Measurements from ENCODE around the gene LITAF.
"Not testable (repeated sequence)": the region's sequence is repeated elsewhere in the genome, so short reads cannot be mapped to it uniquely, and the experiment has no call there.

Gene LITAF

DNA sequence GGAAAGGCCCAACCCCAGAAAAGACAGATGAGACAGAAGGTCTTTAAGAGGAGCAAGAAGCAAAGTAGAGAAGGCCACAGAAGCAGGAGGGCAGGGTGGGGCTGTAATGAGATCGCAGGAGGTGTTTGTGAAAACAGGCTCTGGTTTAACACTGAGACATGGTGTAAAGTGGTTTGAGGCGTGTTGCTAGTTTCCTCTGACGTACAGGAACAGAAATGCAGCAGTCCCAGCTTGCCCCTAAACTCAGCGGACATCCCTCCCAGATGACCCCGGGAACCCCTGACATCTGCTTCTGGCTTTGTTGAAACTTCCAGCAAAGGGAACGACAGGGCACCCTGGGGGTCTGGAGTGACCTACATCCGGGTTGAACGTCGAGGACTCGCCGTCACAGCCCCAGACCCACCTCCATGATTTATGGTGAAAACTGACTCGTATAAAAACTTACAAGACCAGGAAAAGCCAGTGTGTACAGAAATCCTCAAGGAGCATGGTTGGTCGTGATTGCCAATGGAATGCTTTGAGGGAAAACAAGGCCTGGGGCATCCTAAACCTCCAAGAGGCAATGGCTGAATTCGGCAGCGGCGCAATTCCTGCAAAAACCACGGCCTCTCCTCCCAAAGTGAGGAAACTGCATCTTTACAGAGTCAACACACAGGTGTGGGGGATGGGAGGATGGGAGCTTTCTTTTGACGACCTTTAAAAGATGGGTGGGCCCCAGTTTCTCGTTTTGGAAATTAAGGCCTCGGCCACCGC lies 25.8 kb downstream of the LITAF start:
- no peak overlapping the region for H3K4me3 ChIP-seq (ENCODE audit: low read length)
- TF ChIP-seq, protein P1, sequence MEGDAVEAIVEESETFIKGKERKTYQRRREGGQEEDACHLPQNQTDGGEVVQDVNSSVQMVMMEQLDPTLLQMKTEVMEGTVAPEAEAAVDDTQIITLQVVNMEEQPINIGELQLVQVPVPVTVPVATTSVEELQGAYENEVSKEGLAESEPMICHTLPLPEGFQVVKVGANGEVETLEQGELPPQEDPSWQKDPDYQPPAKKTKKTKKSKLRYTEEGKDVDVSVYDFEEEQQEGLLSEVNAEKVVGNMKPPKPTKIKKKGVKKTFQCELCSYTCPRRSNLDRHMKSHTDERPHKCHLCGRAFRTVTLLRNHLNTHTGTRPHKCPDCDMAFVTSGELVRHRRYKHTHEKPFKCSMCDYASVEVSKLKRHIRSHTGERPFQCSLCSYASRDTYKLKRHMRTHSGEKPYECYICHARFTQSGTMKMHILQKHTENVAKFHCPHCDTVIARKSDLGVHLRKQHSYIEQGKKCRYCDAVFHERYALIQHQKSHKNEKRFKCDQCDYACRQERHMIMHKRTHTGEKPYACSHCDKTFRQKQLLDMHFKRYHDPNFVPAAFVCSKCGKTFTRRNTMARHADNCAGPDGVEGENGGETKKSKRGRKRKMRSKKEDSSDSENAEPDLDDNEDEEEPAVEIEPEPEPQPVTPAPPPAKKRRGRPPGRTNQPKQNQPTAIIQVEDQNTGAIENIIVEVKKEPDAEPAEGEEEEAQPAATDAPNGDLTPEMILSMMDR (IDR thresholded peaks at IDR 0.05; ENCODE audit: insufficient read depth, low read depth, low read length, missing control alignments): no peak
- DNase-seq (ENCODE audit: low read depth): peak; percentile 86

DNA sequence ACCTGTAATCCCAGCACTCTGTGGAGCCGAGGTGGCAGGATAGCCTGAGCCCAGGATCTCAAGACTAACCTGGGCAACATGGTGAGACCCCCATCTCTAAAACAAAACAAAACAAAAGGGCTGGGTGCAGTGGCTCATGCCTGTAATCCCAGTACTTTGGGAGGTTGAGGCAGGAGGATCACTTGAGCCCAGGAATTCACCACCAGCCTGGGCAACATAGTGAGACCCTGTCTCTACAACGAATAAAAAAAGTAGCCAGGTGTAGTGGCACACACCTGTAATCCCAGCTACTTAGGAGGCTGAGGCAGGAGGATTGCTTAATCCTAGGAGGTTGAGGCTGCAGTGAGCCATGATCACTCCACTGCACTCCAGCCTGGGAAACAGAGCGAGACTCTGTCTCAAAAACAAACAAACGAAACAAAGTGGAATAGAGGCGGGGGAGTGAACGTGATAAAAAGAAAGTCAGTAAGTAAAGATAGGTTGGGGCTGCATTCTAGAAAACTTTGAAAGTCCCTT lies 28.4 kb downstream of the LITAF start:
- not testable (repeated sequence) for H3K4me3 ChIP-seq (ENCODE audit: low read length); DNase-seq (ENCODE audit: low read depth)

DNA sequence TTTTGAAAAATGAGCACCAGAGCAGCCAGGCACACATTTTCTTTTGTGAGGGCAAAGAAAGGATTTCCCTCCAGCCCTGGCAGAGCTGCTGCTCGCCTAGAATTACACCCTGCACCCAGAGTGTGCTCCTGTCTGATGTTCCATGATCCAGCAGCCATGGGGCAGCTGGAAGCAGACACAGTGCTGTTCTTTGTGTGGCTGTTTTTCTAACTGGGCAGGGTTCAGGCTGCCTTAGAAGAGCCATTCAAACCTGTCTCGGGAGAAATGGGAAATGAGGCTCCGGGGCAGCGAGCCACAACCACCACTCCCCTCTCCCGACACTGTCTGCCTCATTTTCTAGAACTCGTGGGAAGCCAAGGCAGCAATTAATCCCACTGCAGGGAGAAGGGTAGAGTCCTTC lies 28.9 kb downstream of the LITAF start:
- no peak overlapping the region for H3K4me3 ChIP-seq (ENCODE audit: low read length)
- no peak for DNase-seq (ENCODE audit: low read depth)
- TF ChIP-seq, protein P1 (IDR thresholded peaks at IDR 0.05; ENCODE audit: insufficient read depth, low read depth, low read length, missing control alignments): no peak

DNA sequence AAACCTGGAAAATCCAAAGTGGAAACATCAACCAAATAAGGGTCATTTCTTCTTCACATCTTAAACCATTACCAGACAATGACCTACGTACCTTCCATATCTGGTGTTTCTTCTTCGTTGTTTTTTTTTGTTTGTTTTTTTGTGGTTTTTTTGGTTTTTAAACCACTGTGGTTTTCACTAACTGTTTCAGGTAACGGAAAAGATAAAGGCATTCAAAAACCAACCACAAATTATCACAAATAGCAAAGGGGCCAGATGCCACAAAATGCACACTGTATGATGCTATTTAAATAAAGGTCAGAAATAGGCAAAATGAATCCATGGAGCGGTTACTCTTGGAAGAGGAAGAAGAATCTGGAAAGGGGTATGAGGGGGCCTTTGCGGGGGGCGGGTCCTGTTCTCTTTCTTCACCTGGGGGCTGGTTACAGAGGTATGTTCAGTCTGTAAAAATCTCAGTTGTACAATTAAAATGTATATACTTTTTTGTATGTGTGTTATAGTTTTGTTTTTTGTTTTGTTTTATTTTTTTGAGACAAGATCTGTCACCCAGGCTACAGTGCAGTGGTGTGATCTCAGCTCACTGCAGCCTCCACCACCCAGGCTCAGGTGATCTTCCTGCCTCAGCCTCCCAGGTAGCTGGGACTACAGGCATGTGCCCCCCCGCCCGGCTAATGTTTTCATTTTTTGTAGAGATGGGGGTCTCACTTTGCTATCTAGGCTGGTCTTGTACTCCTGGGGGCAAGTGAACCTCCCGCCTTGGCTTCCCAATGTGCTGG lies 29.6 kb downstream of the LITAF start:
- TF ChIP-seq, protein P1 (IDR thresholded peaks at IDR 0.05; ENCODE audit: insufficient read depth, low read depth, low read length, missing control alignments): no peak
- no peak overlapping the region for H3K4me3 ChIP-seq (ENCODE audit: low read length)
- no peak for DNase-seq (ENCODE audit: low read depth)

DNA sequence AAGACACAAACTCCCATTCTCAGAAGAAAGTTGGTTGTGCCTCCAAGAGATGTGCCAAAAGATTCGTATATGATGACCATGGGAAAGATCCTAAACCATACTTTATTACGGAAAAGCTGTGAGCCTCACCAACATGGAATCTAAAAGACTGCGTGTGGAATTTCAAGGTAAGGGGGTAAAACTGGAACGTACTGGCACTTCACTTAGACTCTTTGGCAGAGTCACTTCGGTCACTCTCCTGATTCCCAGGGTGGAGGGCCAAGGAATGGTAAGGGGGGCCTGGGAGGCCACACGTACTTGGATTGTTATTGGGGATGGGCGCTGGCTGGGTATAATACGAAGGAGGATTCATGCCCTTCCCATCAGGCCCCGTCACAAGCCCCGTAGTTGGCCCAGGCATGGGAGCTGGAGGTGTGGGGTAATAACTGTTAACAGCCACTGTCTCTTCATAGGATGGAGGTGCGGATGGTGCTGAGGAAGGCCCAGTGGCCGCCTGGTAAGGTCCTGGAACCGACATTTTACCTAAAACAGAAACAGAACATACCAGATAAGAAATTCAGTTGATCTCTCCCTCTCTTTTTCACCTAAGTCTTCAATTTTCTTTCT lies 30.4 kb downstream of the LITAF start:
- H3K4me3 ChIP-seq (ENCODE audit: low read length): no peak overlapping the region
- no peak for DNase-seq (ENCODE audit: low read depth)
- TF ChIP-seq, protein P1 (IDR thresholded peaks at IDR 0.05; ENCODE audit: insufficient read depth, low read depth, low read length, missing control alignments): no peak

DNA sequence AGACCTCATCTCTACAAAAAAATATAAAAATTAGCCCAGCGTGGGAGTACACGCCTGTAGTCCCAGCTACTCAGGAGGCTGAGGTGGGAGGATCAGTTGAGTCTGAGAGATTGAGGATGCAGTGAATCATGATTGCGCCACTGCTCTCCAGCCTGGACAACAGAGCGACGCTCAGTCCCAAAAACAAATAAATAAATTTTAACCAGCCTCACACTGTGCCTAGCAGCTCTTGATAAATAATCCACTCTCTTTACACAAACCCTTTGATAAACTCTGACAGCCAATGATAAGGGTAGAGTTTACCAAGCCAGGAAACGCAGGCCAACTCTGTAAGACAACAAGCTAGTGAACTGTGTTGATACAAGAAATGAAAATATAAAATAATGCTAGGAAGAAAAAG lies 32.7 kb downstream of the LITAF start:
- TF ChIP-seq, protein P1 (IDR thresholded peaks at IDR 0.05; ENCODE audit: insufficient read depth, low read depth, low read length, missing control alignments): no peak
- DNase-seq (ENCODE audit: low read depth): no peak
- H3K4me3 ChIP-seq (ENCODE audit: low read length): no peak overlapping the region

DNA sequence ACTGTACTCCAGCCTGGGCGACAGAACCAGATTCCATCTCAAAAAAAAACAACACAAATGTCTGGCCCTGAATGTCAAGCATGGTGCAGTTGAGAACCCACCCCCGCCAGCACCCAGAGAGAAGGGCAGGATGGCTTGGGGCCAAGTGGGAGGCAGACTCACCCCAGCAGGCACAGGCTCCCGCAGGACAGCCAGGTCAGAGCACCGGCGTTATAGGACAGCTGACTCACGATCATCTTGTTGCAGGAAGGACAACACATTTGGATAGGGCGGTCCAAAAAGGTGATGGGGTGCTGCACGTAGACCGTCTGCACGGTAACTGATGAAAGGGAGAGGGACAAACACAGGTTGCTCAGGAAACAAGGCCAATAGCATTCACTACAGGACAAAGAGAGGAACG lies 33.3 kb downstream of the LITAF start:
- TF ChIP-seq, protein P1 (IDR thresholded peaks at IDR 0.05; ENCODE audit: insufficient read depth, low read depth, low read length, missing control alignments): no peak
- H3K4me3 ChIP-seq (ENCODE audit: low read length): no peak overlapping the region
- DNase-seq (ENCODE audit: low read depth): no peak
